GM19397 (cell line): ENCODE data around the gene DPP9.

Experiments
- ATAC-seq: cut with Tn5 transposase; IDR thresholded peaks from one replicate; pipeline ENCODE4 v1.9.1; 2021; ENCODE audit warnings: mild to moderate bottlenecking, moderate library complexity; ENCODE audit not compliant: unreplicated experiment

Gene DPP9

GRCh38 chr19:4712771-4713170 is 10.9 kb downstream of the DPP9 start:
- ATAC-seq: no peak

- ATAC-seq: no peak
These were observed 12.4 kb downstream of the DPP9 start for GRCh38 chr19:4711211-4711610.

- ATAC-seq: no peak
These were observed 13.4 kb downstream of the DPP9 start for GRCh38 chr19:4710281-4710600.

- ATAC-seq: no peak
These were observed 14.0 kb downstream of the DPP9 start for GRCh38 chr19:4709440-4710280.

- no peak for ATAC-seq
These were observed 15.5 kb downstream of the DPP9 start for GRCh38 chr19:4707956-4708650.

GRCh38 chr19:4707322-4707721 is 16.3 kb downstream of the DPP9 start:
- ATAC-seq: no peak

- ATAC-seq: no peak
These were observed 18.1 kb downstream of the DPP9 start for GRCh38 chr19:4705413-4706131.

GRCh38 chr19:4704317-4704673 is 19.3 kb downstream of the DPP9 start:
- ATAC-seq: no peak

- no peak for ATAC-seq
These were observed 19.8 kb downstream of the DPP9 start for GRCh38 chr19:4703671-4704316.

GRCh38 chr19:4702764-4703163 is 20.9 kb downstream of the DPP9 start:
- ATAC-seq: no peak

- no peak for ATAC-seq
These were observed 22.1 kb downstream of the DPP9 start for GRCh38 chr19:4701557-4701956.

GRCh38 chr19:4700693-4700970 is 23.0 kb downstream of the DPP9 start:
- no peak for ATAC-seq

- no peak for ATAC-seq
These were observed 23.6 kb downstream of the DPP9 start for GRCh38 chr19:4699826-4700692.

- ATAC-seq: no peak
These were observed 26.3 kb downstream of the DPP9 start for GRCh38 chr19:4697304-4697703.

GRCh38 chr19:4695224-4695731 is 28.4 kb downstream of the DPP9 start:
- no peak for ATAC-seq

- ATAC-seq: no peak
These were observed 29.2 kb downstream of the DPP9 start for GRCh38 chr19:4694211-4694987.

GRCh38 chr19:4693471-4694121 is 30.0 kb downstream of the DPP9 start:
- no peak for ATAC-seq

- no peak for ATAC-seq
These were observed 30.6 kb downstream of the DPP9 start for GRCh38 chr19:4693078-4693350.

- ATAC-seq: no peak
These were observed 31.2 kb downstream of the DPP9 start for GRCh38 chr19:4692251-4693077.
